PC-9 (cell line): ENCODE results near the gene TSHZ2.

Source experiments
- EZH2 ChIP-seq: fragments of 200-600 bp; sonication (generic); IDR thresholded peaks from 2 replicates; pipeline ENCODE4 v1.8.0; 2017; ENCODE audit warnings: antibody characterized with exemption, low read depth
- TF ChIP-seq, protein P1 (sequence below): fragments of 200-600 bp; sonication (generic); conservative IDR thresholded peaks from 2 replicates; pipeline ENCODE4 v1.6.1; 2017; ENCODE audit warnings: mixed run types, antibody characterized with exemption, mild to moderate bottlenecking, moderate library complexity

DNA sequence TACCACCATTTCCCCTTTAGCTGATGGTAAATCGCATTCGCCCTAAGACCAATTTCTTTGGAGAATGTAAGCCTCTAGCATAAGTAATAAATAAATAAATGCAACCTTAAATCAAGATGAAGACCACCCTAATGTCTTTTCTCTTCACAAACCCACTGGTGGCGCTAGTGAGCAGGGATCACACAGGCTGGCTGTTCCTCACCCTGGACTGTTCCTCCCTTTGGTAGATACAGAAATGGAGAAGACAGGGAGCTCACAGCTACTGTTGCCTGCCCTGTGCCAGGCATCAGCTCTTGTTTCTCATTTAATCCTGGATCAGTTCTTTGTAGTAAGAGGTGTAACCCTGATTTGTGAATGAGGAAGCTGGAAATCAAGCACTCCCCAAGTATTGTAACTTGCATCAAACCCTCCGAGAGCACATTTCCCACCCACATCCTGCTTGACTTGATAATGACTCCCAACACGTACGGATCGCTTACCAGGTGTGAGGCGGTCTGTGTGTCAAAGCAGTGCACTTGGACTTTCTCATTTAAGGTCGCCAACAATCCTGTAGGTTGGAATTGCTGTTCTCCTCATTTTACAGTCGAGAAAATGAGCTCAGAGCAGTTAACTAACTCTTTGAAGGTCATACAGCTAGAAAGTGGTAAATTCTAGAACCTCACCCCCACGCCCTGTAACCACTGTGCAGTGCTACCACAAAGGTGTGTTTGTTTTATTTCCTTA lies 236.1 kb downstream of the TSHZ2 start:
- TF ChIP-seq, protein P1, sequence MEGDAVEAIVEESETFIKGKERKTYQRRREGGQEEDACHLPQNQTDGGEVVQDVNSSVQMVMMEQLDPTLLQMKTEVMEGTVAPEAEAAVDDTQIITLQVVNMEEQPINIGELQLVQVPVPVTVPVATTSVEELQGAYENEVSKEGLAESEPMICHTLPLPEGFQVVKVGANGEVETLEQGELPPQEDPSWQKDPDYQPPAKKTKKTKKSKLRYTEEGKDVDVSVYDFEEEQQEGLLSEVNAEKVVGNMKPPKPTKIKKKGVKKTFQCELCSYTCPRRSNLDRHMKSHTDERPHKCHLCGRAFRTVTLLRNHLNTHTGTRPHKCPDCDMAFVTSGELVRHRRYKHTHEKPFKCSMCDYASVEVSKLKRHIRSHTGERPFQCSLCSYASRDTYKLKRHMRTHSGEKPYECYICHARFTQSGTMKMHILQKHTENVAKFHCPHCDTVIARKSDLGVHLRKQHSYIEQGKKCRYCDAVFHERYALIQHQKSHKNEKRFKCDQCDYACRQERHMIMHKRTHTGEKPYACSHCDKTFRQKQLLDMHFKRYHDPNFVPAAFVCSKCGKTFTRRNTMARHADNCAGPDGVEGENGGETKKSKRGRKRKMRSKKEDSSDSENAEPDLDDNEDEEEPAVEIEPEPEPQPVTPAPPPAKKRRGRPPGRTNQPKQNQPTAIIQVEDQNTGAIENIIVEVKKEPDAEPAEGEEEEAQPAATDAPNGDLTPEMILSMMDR, result 0 out of 2 replicates have a peak, but pooled peaks have one; percentile 27
- TF ChIP-seq EZH2, result no peak
